NCI-H2107 (cell line): ENCODE results near the gene LIMS3.
"Not testable (repeated sequence)": the region's sequence is repeated elsewhere in the genome, so short reads cannot be mapped to it uniquely, and the experiment has no call there.

Experiments used
- DNase-seq: peaks from one replicate; lab custom pipeline; 2025; lab: John Stamatoyannopoulos, UW

The LIMS3 gene

DNA sequence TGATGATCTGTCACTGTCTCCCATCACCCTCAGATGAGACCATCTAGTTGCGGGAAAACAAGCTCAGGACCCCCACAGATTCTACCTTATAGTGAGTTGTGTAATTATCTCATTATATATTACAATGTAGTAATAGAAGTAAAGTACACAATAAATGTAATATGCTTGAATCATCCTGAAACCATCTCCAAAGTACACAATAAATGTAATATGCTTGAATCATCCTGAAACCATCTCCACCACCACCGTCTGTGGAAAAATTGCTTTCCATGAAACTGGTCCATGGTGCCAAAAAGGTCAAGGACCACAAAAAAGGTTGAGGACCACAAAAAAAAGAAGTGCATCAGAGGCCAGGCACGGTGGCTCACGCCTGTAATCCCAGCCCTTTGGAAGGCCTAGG, 29.3 kb downstream of the LIMS3 start:
- DNase-seq = not testable (repeated sequence)

DNA sequence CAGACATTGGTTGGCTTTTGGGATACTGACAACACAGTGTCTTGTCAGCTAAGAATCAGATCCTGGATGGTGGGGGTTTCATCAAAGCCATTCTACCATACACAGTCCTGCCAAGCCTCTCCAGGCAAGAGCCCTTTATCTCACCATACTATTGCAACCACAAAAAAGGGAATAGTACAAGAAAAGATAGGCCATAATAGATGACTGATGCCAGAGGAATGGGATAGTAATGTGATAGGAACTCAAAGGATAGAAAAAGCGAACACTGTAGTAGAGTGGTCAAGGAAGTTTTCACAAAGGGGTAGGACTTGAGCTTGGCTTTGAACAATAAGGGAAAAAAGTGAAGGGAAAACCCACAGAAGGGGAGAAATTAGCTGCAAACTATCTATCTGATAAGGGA, 30.7 kb downstream of the LIMS3 start:
- DNase-seq = not testable (repeated sequence)

GRCh38 chr2:109936534-109936933, 38.0 kb downstream of the LIMS3 start:
- not testable (repeated sequence) for DNase-seq

- DNase-seq = not testable (repeated sequence)
Measured at GRCh38 chr2:109945362-109945761, 46.9 kb downstream of the LIMS3 start.

GRCh38 chr2:109947262-109947958, 48.9 kb downstream of the LIMS3 start:
- DNase-seq = not testable (repeated sequence)

DNA sequence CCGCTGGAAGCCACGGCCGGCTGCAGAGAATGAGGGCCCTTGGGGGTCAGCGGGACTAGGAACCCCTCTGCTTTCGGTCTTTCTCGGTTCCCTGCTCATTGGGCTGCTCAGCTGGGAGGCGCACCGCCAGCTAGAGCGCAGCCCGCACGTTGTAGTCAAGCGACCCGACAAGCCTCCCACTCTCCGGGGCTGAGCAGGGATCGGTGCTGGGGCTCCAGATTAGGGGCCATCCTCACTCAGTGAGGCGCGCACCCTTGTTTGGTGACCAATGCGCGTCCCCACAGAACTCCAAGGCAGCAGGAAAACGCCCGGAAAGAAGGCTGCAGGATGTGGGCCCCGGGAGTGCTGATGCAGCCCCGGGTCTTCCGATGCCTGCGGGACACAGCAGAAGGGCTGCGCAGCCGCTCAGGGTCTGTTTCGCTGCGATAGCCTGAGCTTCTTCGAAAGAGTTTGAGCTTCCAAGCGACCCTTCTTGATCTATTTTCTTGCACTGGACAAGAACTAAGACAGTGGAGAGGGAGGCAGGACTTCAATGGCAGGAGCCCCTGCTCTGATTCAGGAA, 49.6 kb downstream of the LIMS3 start:
- DNase-seq = not testable (repeated sequence)

DNA sequence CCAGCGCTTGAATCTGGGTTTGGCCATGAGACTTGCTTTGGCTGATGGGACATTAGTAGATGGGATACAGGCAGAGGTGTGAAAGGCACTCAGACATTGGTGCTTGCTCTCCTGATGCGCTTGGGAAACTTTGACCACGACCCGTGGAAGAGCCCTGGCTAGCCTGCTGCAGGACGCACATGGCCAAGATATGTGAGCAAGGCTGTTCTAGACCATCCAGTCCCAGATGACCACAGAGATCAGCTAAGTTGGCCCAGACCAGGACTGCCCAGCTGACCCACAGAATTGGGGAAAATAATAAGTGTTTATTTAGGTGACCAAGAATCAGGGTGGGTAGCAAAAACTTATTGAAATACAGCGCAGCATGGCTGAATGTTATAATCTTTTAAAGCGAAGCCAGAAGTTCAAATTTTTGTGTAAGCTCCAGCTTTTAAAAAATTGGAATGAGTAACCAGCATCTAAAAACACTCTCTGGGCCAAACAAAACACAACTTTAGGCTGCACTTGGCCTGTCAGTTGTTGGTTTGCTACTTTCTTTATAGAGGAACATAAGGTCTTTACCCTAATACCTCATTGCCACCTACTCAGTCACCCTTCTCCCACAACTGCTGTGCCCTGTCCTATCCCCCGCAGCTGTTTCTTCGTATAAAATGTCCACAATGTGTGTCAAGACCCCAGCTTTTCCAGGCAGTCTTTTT, 51.8 kb downstream of the LIMS3 start:
- not testable (repeated sequence) for DNase-seq

DNA sequence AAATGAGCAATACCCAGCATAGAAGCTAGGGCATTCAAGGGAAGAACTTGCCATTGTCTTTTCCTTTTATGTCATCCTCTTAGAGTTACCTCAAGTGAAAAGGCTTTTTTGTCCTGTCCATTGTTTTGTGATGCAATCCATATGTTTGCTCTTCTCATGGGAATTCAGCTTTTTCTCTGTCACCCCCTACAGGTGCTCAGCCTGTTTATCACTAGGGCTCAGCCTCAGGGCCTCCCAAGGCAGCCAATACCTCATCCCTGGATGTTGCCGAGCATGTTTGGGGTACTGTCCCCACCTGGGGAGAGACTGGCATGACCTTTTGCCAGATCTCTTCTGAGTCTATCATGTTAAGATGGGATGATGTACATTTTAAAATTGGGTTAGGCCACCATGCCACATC, 65.5 kb downstream of the LIMS3 start:
- not testable (repeated sequence) for DNase-seq

- not testable (repeated sequence) for DNase-seq
Measured at GRCh38 chr2:109965482-109965881, 67.0 kb downstream of the LIMS3 start.

GRCh38 chr2:109966107-109966736, 67.7 kb downstream of the LIMS3 start:
- DNase-seq = not testable (repeated sequence)

DNA sequence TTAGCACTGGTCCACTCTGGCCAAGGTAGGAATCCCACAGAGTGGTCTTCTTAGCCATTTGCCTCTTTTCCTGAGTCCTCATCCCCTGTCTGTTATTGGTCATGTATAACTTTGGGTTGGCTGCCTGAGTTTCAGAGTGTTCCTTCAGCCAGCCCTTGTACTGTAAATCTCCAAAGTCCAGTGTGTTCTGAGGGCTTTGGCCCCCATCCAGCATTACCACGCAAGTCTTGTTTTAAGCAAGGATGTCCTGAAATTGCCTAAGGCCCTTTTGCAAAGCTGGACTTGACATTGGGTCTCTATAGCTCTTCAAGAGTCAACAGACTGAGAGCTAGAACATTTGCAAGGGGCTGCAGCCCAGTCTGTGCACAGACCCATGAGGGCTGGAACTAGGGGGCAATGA, 68.4 kb downstream of the LIMS3 start:
- DNase-seq = not testable (repeated sequence)

GRCh38 chr2:109969864-109970263, 71.4 kb downstream of the LIMS3 start:
- DNase-seq = not testable (repeated sequence)

- DNase-seq = not testable (repeated sequence)
Measured at GRCh38 chr2:109971710-109972109, 73.2 kb downstream of the LIMS3 start.
